Suppressor macrophage (primary cell): ENCODE results near the gene FYCO1.

Experiments used
- DNase-seq, 4 experiments: peaks; one replicate each; pipeline ENCODE4 v3.0.0-alpha.2; 2020 to 2022

Gene FYCO1

GRCh38 chr3:45942051-45942825 is 53.4 kb downstream of the FYCO1 start:
- DNase-seq: no peak

GRCh38 chr3:45940781-45941365 is 54.8 kb downstream of the FYCO1 start:
- no peak for DNase-seq

- DNase-seq: no peak
These were observed 55.4 kb downstream of the FYCO1 start for GRCh38 chr3:45940004-45940780.

GRCh38 chr3:45939341-45939771 is 56.3 kb downstream of the FYCO1 start:
- DNase-seq: peak in 2 of 4 experiments; percentile 2 to 7

GRCh38 chr3:45938864-45939263 is 56.8 kb downstream of the FYCO1 start:
- DNase-seq: peak; percentile 93 to 95 (median 94)

- no peak for DNase-seq
These were observed 57.6 kb downstream of the FYCO1 start for GRCh38 chr3:45938043-45938435.

- no peak for DNase-seq
These were observed 58.2 kb downstream of the FYCO1 start for GRCh38 chr3:45937206-45938042.

GRCh38 chr3:45936261-45936660 is 59.4 kb downstream of the FYCO1 start:
- no peak for DNase-seq

- no peak for DNase-seq
These were observed 62.0 kb downstream of the FYCO1 start for GRCh38 chr3:45933591-45933990.

- peak; percentile 71 to 88 (median 86) for DNase-seq
These were observed 63.5 kb downstream of the FYCO1 start for GRCh38 chr3:45932112-45932511.

GRCh38 chr3:45931496-45931895 is 64.1 kb downstream of the FYCO1 start:
- DNase-seq: no peak

GRCh38 chr3:45929042-45929679 is 66.5 kb downstream of the FYCO1 start:
- DNase-seq: peak; percentile 61 to 77 (median 69)

GRCh38 chr3:45927881-45928280 is 67.7 kb downstream of the FYCO1 start:
- no peak for DNase-seq

GRCh38 chr3:45923755-45924154 is 71.9 kb downstream of the FYCO1 start:
- no peak for DNase-seq

GRCh38 chr3:45922950-45923590 is 72.6 kb downstream of the FYCO1 start:
- no peak for DNase-seq

- DNase-seq: no peak
These were observed 73.6 kb downstream of the FYCO1 start for GRCh38 chr3:45922039-45922326.

GRCh38 chr3:45921158-45922038 is 74.2 kb downstream of the FYCO1 start:
- no peak for DNase-seq

- no peak for DNase-seq
These were observed 78.3 kb downstream of the FYCO1 start for GRCh38 chr3:45917146-45917898.

GRCh38 chr3:45915518-45916231 is 79.9 kb downstream of the FYCO1 start:
- DNase-seq: peak; percentile 17 to 63 (median 50)
